ENCODE data around the gene GANAB.
"Not testable (repeated sequence)": the region's sequence is repeated elsewhere in the genome, so short reads cannot be mapped to it uniquely, and the experiment has no call there.

GANAB gene

DNA sequence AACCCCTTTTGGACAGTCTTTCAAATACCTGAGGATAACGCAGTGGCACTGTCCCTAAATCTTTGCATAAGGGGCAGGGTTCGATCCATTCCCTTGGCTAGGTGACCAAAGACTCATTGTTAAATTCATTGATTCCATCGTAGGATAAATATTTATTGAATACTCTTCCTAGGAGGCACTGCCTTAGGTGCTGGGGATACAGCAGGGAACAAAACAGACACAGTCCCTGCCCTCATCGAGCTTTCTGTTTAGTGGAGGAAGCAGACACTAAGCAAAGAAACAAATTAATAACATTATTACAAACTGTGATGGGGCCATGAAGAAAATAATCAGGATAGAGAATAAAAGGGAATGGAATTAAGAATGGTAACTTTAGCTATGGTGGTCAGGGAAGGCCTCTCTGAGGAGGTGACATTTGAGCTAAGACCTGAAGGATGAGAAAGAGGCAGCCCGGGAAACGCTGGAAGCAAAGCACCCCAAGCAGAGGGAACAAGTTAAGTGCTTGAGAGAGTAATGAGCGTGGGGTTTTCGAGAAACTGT is 25.3 kb downstream of the GANAB start:
- DNase-seq (ENCODE audit: low read depth) = no peak

GRCh38 chr11:62616957-62617356 is 29.5 kb downstream of the GANAB start:
- DNase-seq (ENCODE audit: low read depth) = not testable (repeated sequence)

GRCh38 chr11:62615521-62615920 is 30.9 kb downstream of the GANAB start:
- DNase-seq (ENCODE audit: low read depth) = no peak

- DNase-seq (ENCODE audit: low read depth) = no peak
These were observed 32.1 kb downstream of the GANAB start for GRCh38 chr11:62614275-62614674.

DNA sequence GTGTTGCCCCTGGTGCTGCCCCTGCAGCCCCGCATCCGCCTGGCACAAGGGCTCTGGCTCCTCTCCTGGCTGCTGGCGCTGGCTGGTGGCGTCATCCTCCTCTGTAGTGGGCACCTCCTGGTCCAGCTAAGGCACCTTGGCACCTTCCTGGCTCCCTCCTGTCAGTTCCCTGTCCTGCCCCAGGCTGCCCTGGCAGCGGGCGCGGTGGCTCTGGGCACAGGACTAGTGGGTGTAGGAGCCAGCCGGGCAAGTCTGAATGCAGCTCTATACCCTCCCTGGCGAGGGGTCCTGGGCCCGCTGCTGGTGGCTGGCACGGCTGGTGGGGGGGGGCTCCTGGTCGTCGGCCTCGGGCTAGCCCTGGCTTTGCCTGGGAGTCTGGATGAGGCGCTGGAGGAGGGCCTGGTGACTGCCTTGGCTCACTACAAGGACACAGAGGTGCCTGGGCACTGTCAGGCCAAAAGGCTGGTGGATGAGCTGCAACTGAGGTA is 33.1 kb downstream of the GANAB start:
- DNase-seq (ENCODE audit: low read depth) = no peak

DNA sequence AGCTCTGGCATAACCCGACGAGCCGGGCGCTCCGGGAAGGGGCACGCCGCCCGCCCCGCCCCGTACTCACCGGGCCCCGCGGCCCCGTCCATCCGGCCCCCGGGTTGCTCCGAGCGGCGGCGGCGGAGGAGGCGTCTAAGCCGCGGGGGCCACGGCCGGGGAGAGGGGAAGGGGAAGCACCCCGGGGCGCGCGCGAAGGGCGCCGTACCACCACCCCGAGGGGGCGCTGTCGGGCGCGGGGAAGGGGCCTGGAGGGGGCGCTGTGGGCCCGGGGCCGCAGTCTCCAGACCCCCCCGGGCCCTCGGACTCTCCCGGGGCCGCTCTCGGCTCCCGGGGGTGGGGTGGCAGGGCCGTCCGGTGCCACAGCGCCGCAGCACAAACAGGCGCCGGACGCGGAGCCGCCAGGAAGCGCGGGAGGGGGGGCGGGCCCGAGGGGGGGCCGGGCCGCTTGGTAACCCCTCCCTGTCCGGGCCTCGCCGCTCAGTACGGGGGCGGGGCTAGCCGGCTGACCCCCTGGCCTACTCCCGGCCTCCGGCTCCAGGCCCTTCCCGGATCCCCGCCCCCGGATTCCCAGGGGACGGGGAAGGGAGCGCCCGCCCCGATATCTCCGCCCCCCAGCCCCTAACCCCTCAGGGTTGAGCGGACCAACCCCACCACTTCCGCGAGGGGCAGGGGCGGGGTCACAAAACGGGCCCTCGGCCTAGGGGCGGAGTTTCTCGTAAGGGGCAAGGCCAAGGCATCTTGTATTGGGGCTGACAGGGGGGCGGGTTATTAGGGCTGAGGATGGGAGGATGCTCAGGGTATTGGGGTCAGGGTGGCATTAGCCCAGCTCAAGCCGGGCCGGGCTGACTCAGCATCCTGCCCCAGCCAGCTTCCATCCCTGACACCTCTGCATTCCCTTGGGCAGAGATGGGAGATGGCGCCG is 33.8 kb downstream of the GANAB start, which contains the start of the genes EML3 and ROM1:
EML3 (minus strand) TSS at position 410 of the 925 bp plus-strand sequence; CDS start at position 92, 318 bp downstream.
ROM1 (plus strand) TSS at position 892 of the 925 bp plus-strand sequence; CDS start at position 917, 25 bp downstream.
- DNase-seq (ENCODE audit: low read depth) = no peak

- no peak for DNase-seq (ENCODE audit: low read depth)
These were observed 34.6 kb downstream of the GANAB start for GRCh38 chr11:62611705-62612365.

DNA sequence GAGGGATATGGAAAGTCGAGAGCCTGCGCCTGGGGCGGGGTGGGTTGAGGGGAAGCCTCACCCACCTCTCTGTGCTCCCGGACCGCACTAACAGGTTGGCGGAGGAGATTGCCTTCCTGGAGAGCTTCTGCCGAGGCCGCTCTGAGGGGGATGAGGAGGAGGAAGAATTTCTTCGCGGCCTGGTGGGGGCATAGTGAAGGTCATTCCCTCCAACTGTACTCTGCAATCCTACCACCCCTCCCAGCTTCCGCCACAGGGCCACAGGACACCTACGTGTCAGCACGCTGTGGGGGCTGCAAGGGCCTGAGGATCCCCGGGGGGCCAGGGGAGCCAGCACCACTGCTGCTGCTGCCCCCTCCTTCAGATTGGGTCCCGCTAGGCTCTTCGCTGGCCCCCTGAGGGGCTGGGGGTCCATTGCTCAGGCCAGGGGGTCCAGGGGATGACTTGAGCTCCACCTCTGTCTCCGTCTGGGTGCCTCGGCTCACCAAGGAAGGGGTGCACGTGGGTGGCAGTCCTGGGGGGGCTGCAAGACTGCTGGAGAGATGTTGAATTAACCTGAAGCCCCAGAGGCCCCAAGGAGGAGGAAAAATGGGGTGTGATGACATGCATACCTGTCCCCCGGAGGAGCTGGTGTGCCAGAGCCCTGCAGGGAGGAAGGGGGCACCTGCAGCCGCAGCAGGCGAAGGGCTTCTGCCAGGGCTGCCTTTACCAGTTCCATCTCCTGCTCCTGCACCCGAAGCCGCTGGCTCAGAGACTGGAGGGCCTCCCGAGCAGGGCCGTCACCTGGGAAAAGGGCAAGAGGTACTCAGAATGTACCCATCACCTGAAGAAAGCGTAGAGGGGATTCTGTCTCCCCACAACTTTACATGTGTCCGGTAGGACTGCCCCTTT is 35.4 kb downstream of the GANAB start:
- DNase-seq (ENCODE audit: low read depth) = no peak

DNA sequence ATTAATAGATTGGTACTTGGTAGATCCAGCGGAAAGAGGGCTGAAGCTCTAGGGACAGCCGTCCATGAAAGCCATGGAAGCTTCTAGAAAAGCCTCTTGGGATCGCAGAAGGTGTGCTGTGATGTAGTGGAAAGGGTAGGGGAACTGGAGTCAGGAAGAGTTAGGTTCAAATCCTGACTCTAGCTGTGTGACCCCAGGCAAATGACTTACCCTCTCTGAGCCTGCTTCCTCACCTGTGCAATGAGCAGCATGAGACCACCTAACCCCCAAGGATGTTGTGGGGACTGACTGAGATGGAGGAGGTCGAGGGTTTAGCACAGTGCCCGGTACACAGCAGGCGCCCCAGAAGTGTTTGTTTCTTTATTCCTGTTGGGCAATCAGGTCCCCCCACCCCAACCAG is 36.0 kb downstream of the GANAB start:
- DNase-seq (ENCODE audit: low read depth) = no peak

DNA sequence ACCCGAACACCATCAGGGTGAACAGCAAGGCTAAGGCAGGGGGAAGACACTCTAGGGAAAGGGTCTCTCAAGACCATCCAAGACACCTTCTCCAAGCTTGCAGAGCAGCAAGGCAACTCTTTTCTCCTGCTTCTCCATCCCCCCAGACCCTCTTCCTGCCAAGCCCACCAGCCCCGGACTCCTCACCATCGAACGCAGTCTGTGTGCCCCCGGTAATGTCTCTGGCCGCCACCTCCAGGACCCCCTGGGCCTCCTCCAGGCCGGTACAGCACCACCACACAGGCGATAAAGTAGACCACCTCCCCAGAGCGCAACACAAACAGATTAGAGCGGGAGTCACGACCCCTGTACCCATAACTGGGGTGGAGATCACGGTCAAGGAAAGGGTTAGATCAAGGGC is 37.6 kb downstream of the GANAB start:
- no peak for DNase-seq (ENCODE audit: low read depth)

DNA sequence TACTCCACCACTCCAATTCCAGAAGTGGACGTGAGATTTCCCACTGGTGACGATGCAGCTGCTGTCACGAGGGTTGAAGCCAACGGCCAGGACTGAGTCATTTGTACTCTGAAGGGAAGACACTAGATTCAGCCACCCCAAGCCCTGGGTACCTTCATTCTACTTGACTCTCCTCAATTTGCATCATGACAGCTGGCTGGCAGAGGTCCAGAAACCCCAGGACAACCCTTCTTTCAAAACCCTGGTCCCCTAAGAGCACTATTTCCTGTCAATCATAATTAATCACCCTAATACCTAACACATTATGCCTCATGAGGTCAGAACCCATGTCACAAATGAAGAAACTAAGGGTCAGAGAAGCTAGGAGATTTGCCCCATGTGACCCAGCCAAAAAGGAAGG is 38.7 kb downstream of the GANAB start:
- DNase-seq (ENCODE audit: low read depth) = no peak

- DNase-seq (ENCODE audit: low read depth) = no peak
These were observed 40.5 kb downstream of the GANAB start for GRCh38 chr11:62605902-62606301.

GRCh38 chr11:62605467-62605866 is 40.9 kb downstream of the GANAB start:
- DNase-seq (ENCODE audit: low read depth) = no peak

GRCh38 chr11:62604460-62605120 is 41.8 kb downstream of the GANAB start:
- no peak for DNase-seq (ENCODE audit: low read depth)

DNA sequence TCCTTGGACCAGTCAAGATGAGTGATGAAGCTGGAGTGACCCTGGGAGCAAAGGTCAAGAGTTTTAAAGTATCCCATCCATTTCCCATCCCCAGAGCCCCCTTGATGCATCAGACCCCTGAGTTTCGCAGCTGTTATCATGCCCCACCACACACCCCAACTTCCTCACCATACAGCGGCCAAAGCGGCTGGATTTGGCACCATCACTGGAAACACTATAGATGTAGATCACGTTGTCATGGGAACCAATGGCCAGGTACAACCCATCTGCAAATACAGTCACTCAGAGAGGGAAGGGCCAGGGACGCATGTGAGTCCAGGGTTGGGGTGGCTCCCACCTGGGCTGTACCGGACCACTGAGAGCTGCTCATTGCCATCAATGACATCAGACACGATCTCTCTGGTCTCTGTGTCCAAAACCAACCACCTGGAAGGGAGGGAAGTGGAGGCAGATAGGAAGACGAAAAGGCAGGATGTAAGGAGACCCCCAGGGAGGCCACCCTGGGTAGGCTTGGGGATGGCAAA is 42.6 kb downstream of the GANAB start:
- DNase-seq (ENCODE audit: low read depth) = no peak

- no peak for DNase-seq (ENCODE audit: low read depth)
These were observed 43.4 kb downstream of the GANAB start for GRCh38 chr11:62603072-62603408.

- DNase-seq (ENCODE audit: low read depth) = no peak
These were observed 44.0 kb downstream of the GANAB start for GRCh38 chr11:62602141-62603071.

DNA sequence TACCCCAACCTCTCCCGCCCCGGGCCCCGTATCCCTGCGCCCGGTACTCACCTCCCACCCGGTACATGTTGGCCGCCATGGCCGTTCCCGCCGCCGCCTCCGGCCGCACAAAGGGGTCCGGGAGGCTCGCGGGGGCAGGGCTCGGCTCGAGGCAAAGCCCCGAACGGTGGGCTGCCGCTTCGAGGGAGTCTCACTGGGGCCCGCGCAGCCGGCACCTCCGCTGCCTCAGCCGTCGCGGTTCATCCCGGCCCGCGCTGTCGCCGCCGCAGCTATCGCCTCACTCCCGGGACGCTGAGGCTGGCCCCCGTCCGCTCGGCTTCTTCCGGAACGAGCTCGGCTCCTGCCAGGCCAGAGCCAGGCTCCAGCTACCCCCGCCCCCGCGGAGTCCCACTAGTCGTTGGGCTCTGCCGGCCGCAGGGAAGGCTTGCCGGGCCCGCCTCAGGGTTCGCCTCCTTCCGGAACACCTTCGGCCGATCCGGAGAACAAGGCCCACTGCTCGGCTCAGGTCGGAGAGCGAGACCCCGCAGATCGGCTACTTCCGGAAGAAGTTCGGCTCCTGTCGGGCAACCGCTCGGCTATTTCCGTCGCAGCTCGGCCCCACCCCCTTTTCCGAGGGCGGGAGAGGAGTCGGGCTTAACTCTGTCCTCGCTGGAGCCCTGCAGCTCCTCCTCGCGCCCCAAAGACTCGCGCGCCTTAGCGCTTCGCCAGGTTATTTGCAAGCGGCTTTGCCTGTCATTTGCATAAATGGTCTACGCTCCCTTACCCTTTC is 44.9 kb downstream of the GANAB start, which contains the start of gene MTA2:
MTA2 (minus strand) TSS at position 494 of the 769 bp plus-strand sequence; CDS start at position 79, 415 bp downstream.
- DNase-seq (ENCODE audit: low read depth) = peak; percentile 91

DNA sequence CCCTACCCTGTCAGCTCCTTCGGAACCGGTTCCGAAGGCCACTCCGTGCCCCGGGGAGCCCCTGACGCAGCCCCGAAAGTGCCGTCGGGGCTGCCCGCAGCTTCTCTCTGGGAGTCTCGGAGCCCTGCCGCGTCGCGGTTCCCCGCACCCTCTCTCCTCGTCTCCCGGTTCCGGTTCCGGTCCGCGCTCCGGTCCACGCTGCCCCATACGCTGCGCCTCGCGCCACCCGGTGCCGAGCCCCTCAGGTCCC is 45.4 kb downstream of the GANAB start:
- no peak for DNase-seq (ENCODE audit: low read depth)

All from non-pigmented ciliary epithelial cell (primary cell).